SHP77 (cell line): ENCODE data around the gene OR4K15.
"Not testable (repeated sequence)": the region's sequence is repeated elsewhere in the genome, so short reads cannot be mapped to it uniquely, and the experiment has no call there.

Experiments
- DNase-seq, 2 experiments: peaks; one replicate each; lab custom pipeline; 2025; lab: John Stamatoyannopoulos, UW

The OR4K15 gene, protein sequence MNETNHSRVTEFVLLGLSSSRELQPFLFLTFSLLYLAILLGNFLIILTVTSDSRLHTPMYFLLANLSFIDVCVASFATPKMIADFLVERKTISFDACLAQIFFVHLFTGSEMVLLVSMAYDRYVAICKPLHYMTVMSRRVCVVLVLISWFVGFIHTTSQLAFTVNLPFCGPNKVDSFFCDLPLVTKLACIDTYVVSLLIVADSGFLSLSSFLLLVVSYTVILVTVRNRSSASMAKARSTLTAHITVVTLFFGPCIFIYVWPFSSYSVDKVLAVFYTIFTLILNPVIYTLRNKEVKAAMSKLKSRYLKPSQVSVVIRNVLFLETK

DNA sequence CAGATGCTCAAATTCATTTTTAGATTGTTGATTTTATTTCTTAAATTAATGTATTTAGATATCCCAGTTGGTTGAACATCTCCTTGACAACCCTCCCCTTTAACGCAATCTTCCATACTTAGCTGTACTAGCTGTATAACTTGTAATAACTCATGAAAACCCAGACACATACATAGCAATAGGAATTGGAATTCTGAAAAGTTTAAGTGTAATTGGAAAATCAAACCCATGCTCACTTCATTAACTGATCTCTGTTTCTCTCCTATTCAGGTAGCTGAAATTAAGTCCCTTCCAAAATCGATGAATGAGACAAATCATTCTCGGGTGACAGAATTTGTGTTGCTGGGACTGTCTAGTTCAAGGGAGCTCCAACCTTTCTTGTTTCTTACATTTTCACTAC lies at the start of gene OR4K15:
Gene OR4K15 (plus strand): TSS at position 301 of the 400 bp plus-strand sequence. CDS start 0 bp downstream, at position 301.
- no peak for DNase-seq

DNA sequence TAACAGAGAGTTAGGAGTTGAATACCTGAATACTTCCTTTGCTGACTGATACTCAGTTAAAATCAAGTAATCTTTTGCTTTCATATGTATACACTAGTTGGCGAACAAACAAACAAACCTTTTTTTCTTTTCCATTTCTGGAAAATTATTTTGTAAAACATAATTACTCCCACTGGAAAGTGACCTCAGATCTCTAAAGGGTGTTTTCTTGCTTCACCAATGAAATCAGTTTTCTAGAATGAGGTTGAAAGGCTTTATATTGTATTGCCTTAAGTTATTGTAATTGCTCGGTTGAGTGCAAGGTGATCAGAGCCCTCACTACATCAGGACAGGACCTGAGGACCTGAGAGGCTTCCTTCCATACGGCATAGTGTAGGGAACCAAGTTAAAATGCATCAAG lies 44.8 kb upstream of the OR4K15 start, which contains the start of gene OR4K1:
Gene OR4K1 (plus strand): TSS at position 301 of the 400 bp plus-strand sequence. CDS start 4,750 bp downstream, outside the sequence.
- DNase-seq: no peak

DNA sequence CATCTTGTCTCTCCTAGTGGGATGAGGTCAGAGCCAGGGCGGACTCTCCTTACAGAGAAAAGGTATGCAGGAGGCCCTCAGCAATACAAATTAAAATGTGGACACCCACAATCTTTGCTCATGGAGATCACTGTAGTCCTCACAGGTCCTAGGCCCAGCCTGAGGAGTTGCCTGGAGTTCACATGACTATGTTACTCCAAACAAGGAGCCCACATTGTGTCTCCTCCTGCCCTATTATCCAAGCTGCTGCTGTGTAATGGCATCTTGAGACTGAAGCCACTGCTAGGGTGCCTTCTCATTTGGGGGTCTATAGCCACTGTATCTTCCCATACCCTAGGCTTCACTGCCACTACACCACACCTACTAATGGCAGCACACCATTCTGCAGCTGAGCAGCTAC lies 33.7 kb upstream of the OR4K15 start:
- no peak for DNase-seq

DNA sequence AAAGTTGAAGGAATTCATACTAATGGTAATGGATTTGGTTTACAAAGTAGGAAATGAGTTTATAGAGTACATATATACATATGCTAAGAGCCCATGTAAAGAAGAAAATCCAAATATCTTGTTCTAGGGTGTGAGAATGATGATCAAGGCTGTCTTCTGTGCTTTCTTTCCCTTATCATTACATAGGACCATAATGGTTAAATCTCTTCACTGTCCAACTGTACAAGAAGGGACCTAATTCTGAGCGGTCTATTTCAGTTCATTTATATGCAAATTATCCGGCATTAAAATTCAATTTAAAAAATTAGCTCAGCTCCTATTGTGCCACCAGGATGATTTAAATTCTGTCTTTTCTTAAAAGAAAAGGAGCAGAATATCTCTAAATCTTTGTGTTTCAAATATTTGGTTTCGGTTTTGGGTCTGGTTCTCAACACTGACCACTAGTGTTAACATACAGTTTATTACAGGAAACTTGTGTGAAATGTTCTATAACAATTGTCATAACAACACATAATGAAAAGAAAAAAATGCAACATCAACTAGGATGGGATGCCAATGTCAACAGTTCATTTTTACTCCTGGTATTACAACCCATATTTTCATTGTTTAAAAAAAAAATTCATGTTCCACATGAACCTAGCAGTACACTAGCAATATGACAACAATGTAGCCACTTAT lies 27.8 kb upstream of the OR4K15 start:
- no peak for DNase-seq

DNA sequence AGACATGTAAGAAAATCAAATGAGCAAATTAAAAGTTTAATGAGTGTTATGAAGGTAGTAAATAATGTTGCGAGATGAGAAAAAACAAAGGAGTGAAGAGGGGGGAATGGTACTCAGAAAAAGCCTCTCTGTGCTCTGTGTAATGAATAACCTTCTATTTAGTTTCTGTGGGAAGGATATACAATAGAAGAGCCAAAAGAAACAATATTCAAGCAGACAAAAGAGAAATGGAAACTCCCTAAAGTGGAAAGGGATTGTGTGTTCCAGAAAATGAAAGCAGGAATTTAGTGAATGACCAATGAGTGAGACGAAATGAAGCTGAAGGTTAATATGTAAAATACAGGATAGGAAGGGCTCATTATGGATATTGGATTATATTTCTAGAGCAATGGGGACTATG lies 26.2 kb upstream of the OR4K15 start:
- DNase-seq: no peak

DNA sequence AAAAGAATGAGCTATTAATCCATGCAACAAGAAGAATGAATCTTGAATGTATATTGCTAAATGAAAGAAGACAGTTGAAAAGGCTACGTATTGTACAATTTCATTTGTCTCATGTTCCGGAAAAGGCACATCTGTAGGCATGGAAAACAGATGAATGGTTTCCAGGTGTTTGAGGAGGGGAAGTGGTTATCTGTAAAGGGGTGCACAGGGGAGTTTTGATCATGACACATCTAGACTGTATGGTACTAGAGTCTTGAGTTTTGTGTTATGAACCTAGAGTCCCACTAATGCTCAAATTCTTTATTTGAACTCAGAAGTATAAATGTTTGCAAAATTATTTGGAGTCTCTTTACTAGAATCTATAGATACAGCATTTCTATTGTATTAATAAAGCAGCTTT lies 5.7 kb upstream of the OR4K15 start:
- DNase-seq: not testable (repeated sequence)

DNA sequence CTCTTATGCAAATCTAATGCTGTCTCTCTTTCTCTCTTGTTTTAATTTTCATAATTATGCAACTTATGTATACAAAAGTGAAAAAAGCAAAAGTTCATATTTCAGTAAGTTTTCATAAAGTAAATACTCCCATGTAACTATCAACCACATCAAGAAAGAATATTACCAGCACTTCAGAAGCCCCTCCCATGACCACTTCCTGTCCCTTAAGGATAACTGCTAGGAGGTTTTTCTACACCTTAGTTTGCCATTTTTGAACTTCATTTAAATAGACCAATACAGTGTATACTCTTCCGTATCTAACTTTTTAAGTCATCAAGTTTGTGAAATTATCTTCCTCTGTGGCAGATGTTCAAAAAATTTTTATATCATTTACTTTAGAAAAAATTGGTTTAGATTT lies 547 bp upstream of the OR4K15 start:
- DNase-seq: no peak

DNA sequence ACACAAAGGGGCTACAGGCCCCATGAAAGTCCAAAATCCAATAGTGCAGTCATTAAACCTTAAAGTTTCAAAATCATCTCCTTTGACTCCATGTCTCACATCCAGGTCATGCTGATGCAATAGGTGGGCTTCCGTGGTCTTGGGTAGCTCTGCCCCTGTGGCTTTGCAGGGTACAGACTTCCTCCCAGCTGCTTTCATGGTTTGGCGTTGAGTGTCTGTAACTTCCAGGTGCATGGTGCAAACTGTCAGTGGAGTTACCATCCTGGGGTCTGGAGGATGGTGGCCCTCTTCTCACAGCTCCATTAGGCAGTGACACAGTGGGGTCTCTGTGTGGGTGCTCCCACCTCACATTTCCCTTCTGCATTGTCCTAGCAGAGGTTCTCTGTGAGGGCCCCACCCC lies 18.0 kb downstream of the OR4K15 start:
- no peak for DNase-seq

DNA sequence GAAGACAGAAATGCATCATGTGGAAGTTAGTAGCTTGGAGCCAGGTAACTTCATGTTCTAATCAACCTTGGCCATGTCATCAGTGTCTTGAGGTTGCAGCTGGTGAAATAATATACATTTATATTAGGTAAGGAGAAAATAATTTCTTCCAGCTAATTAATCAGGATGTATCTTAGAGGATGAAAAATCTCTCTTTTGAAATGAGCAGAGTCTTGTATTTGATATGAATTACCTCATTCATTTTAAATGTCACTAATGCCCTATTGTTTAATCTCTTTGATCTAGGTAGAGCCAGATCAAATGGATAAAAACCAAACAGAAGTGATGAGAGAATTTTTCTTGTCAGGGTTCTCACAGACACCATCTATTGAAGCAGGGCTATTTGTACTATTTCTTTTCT lies 26.5 kb downstream of the OR4K15 start, which contains the start of gene OR4Q2:
Gene OR4Q2 (plus strand): TSS at position 301 of the 400 bp plus-strand sequence.
- no peak for DNase-seq

DNA sequence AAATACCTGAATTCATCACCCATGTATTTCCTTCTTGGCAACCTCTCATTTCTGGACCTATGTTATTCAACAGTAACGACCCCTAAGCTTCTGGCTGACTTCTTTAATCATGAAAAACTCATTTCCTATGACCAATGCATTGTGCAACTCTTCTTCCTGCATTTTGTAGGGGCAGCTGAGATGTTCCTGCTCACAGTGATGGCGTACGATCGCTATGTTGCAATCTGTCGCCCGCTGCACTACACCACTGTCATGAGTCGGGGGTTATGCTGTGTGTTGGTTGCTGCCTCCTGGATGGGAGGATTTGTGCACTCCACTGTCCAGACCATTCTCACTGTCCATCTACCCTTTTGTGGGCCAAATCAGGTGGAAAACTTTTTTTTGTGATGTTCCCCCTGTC lies 26.9 kb downstream of the OR4K15 start:
- no peak for DNase-seq

DNA sequence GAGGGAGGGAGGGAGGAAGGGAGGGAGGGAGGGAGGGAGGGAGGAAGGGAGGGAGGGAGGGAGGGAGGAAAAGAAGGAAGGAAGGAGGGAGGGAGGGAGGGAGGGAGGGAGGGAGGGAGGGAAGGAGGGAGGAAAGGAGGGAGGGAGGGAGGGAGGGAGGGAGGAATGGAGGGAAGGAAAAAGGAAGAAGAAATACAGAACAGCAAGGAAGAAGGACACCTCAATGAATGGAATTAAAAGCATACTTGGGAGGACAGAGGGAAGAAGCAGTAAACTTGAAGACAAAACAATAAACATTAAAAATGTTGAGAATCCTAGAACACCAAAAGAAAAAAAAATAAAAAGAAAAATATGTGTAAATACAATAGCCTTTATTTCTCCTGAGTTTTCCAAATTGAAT lies 32.8 kb downstream of the OR4K15 start:
- DNase-seq: no peak

DNA sequence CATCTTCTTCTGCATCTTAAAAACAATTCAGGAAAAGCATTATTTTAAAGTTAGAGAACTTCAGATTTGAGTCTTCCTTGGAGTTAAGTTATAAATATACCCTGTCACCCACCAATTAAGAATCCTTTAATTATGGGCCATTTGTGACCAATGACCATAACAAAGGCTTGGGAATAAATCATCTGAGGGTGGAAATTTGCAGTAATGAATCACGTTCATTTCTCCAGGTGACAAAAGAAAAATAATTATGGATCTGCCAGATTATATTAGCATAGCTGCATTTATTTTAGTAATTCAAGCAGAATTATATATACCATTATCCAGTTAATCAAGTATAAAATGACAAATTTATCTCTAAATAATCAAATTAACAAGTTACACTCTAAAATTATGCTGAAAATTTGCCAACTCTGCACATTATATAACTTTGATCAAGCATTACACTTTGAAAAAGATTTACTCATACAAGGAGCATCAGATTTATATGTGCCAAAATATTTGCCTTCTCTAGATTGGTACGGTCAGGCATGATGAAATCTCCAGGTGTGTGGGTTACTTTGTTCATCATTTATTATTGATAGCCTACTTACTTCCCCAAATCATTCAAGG lies 44.0 kb downstream of the OR4K15 start, which contains the start of gene OR4K14:
Gene OR4K14 (minus strand): TSS at position 51 of the 609 bp plus-strand sequence. CDS start 4,114 bp downstream, outside the sequence.
- no peak for DNase-seq
